Measurements from ENCODE around the gene SMIM41. TPM values are rescaled to one million over a fixed set of nuclear protein-coding genes. Genes with fewer than 3 reads are reported as not detected.

Gene SMIM41
- not detected in 2 replicates for total RNA-seq

- no peak for TF ChIP-seq CTCF (conservative IDR thresholded peaks at IDR 0.05; ENCODE audit: low read depth, low read length)
These were observed at the start of gene SMIM41 for GRCh38 chr12:52079576-52080402. TSS of gene SMIM41 (plus strand) at chr12:52079704. CDS start at chr12:52079780, 76 bp downstream.

GRCh38 chr12:52032446-52032803, 47.1 kb upstream of the SMIM41 start:
- no peak for DNase-seq (ENCODE audit: low read depth)

More at GRCh38 chr12:52079576-52080402, at the start of gene SMIM41:
- no peak within 1 kb of the TSS for H3K4me3 ChIP-seq (ENCODE audit: low read depth, low read length)
- DNase-seq (ENCODE audit: low read depth), result no peak

GRCh38 chr12:52032804-52033445, 46.6 kb upstream of the SMIM41 start:
- TF ChIP-seq CTCF (conservative IDR thresholded peaks at IDR 0.05; ENCODE audit: low read depth, low read length), result no peak
- peak overlapping the region; percentile 51 for H3K4me3 ChIP-seq (ENCODE audit: low read depth, low read length)
- peak; percentile 46 for DNase-seq (ENCODE audit: low read depth)

More at GRCh38 chr12:52032446-52032803, 47.1 kb upstream of the SMIM41 start:
- no peak for TF ChIP-seq CTCF (conservative IDR thresholded peaks at IDR 0.05; ENCODE audit: low read depth, low read length)
- H3K4me3 ChIP-seq (ENCODE audit: low read depth, low read length), result peak overlapping the region; percentile 47

GRCh38 chr12:52033446-52034140, 45.9 kb upstream of the SMIM41 start:
- no peak for DNase-seq (ENCODE audit: low read depth)
- no peak for TF ChIP-seq CTCF (conservative IDR thresholded peaks at IDR 0.05; ENCODE audit: low read depth, low read length)
- peak overlapping the region; percentile 51 for H3K4me3 ChIP-seq (ENCODE audit: low read depth, low read length)

GRCh38 chr12:52035190-52035589, 44.3 kb upstream of the SMIM41 start:
- no peak overlapping the region for H3K4me3 ChIP-seq (ENCODE audit: low read depth, low read length)
- no peak for TF ChIP-seq CTCF (conservative IDR thresholded peaks at IDR 0.05; ENCODE audit: low read depth, low read length)
- DNase-seq (ENCODE audit: low read depth), result no peak

- no peak overlapping the region for H3K4me3 ChIP-seq (ENCODE audit: low read depth, low read length)
- no peak for DNase-seq (ENCODE audit: low read depth)
- TF ChIP-seq CTCF (conservative IDR thresholded peaks at IDR 0.05; ENCODE audit: low read depth, low read length), result no peak
These were observed 43.6 kb upstream of the SMIM41 start for GRCh38 chr12:52035926-52036325.
